G401 (cell line): ENCODE measurements around the gene IGF2R. TPM values are rescaled to one million over a fixed set of nuclear protein-coding genes. Genes with fewer than 3 reads are reported as not detected.
"Not testable (repeated sequence)": the region's sequence is repeated elsewhere in the genome, so short reads cannot be mapped to it uniquely, and the experiment has no call there.

ENCODE experiments used
- DNase-seq: peaks from one replicate; pipeline ENCODE4 v3.0.0-alpha.2; 2015; ENCODE audit warnings: low spot score
- in situ Hi-C: cut with HindIII; loops from 2 replicates; pipeline ENCODE4 v1.10.0; 2016; ENCODE audit warnings: low sequenced_read_pairs, mixed read lengths
- total RNA-seq: library from RNA; depleted of rRNA; stranded (reverse); fragments of >200 nt; shearing (Covaris generic); gene quantifications from 2 replicates; pipeline ENCODE4 v1.2.3, GENCODE V29; 2014

The IGF2R gene
- total RNA-seq, 1 experiment from 2014 or later: 49.2 TPM

- no peak for DNase-seq
- in situ Hi-C loops: no loop called here
These were observed 22.0 kb upstream of the IGF2R start for GRCh38 chr6:159946912-159947311.

- in situ Hi-C loops: no loop called here
- no peak for DNase-seq
These were observed 20.7 kb upstream of the IGF2R start for GRCh38 chr6:159948199-159948598.

GRCh38 chr6:159951772-159952171, 17.1 kb upstream of the IGF2R start:
- in situ Hi-C loops: no loop called here
- no peak for DNase-seq

- in situ Hi-C loops: no loop called here
These were observed 16.4 kb upstream of the IGF2R start for GRCh38 chr6:159952289-159953005.

GRCh38 chr6:159953091-159953601, 15.7 kb upstream of the IGF2R start:
- DNase-seq: no peak
- in situ Hi-C loops: no loop called here

More at GRCh38 chr6:159952289-159953005, 16.4 kb upstream of the IGF2R start:
- no peak for DNase-seq

GRCh38 chr6:159955945-159956361, 12.9 kb upstream of the IGF2R start:
- no peak for DNase-seq
- in situ Hi-C loops: no loop called here

GRCh38 chr6:159957071-159957673, 11.7 kb upstream of the IGF2R start:
- no peak for DNase-seq
- in situ Hi-C loops: no loop called here

- no peak for DNase-seq
- in situ Hi-C loops: no loop called here
These were observed 9.5 kb upstream of the IGF2R start for GRCh38 chr6:159959165-159959975.

GRCh38 chr6:159959976-159960384, 8.9 kb upstream of the IGF2R start:
- DNase-seq: no peak
- in situ Hi-C loops: no loop called here

GRCh38 chr6:159960485-159960884, 8.4 kb upstream of the IGF2R start:
- in situ Hi-C loops: no loop called here
- no peak for DNase-seq

- in situ Hi-C loops: no loop called here
- no peak for DNase-seq
These were observed 7.4 kb upstream of the IGF2R start for GRCh38 chr6:159961528-159961927.

- no peak for DNase-seq
- in situ Hi-C loops: no loop called here
These were observed 5.8 kb upstream of the IGF2R start for GRCh38 chr6:159963111-159963510.

- in situ Hi-C loops: no loop called here
- DNase-seq: no peak
These were observed 4.8 kb upstream of the IGF2R start for GRCh38 chr6:159964046-159964445.

- no peak for DNase-seq
- in situ Hi-C loops: no loop called here
These were observed 2.5 kb upstream of the IGF2R start for GRCh38 chr6:159966339-159966738.

- in situ Hi-C loops: no loop called here
- no peak for DNase-seq
These were observed 1.9 kb upstream of the IGF2R start for GRCh38 chr6:159966981-159967380.

GRCh38 chr6:159967621-159968020, 1.3 kb upstream of the IGF2R start:
- in situ Hi-C loops, DNase-seq: not testable (repeated sequence)

- DNase-seq: no peak
- in situ Hi-C loops: no loop called here
These were observed 476 bp downstream of the IGF2R start for GRCh38 chr6:159969204-159969912.

- in situ Hi-C loops: no loop called here
- DNase-seq: peak; percentile 60
These were observed 1.0 kb downstream of the IGF2R start for GRCh38 chr6:159969921-159970320.

- in situ Hi-C loops: no loop called here
These were observed 1.8 kb downstream of the IGF2R start for GRCh38 chr6:159970659-159971063.

More at GRCh38 chr6:159970659-159971063, 1.8 kb downstream of the IGF2R start:
- DNase-seq: no peak
